Endothelial cell of coronary artery (primary cell): ENCODE results near the gene TTLL5. TPM values are rescaled to one million over a fixed set of nuclear protein-coding genes. Genes with fewer than 3 reads are reported as not detected.

Source experiments
- total RNA-seq: library from RNA; depleted of rRNA; stranded (reverse); fragments of >200 nt; gene quantifications from 2 replicates; pipeline ENCODE4 v1.2.3, GENCODE V29; 2014

The TTLL5 gene, protein sequence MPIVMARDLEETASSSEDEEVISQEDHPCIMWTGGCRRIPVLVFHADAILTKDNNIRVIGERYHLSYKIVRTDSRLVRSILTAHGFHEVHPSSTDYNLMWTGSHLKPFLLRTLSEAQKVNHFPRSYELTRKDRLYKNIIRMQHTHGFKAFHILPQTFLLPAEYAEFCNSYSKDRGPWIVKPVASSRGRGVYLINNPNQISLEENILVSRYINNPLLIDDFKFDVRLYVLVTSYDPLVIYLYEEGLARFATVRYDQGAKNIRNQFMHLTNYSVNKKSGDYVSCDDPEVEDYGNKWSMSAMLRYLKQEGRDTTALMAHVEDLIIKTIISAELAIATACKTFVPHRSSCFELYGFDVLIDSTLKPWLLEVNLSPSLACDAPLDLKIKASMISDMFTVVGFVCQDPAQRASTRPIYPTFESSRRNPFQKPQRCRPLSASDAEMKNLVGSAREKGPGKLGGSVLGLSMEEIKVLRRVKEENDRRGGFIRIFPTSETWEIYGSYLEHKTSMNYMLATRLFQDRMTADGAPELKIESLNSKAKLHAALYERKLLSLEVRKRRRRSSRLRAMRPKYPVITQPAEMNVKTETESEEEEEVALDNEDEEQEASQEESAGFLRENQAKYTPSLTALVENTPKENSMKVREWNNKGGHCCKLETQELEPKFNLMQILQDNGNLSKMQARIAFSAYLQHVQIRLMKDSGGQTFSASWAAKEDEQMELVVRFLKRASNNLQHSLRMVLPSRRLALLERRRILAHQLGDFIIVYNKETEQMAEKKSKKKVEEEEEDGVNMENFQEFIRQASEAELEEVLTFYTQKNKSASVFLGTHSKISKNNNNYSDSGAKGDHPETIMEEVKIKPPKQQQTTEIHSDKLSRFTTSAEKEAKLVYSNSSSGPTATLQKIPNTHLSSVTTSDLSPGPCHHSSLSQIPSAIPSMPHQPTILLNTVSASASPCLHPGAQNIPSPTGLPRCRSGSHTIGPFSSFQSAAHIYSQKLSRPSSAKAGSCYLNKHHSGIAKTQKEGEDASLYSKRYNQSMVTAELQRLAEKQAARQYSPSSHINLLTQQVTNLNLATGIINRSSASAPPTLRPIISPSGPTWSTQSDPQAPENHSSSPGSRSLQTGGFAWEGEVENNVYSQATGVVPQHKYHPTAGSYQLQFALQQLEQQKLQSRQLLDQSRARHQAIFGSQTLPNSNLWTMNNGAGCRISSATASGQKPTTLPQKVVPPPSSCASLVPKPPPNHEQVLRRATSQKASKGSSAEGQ (N-terminal part only)
- 33.8 and 42.4 TPM in 2 replicates for total RNA-seq

DNA sequence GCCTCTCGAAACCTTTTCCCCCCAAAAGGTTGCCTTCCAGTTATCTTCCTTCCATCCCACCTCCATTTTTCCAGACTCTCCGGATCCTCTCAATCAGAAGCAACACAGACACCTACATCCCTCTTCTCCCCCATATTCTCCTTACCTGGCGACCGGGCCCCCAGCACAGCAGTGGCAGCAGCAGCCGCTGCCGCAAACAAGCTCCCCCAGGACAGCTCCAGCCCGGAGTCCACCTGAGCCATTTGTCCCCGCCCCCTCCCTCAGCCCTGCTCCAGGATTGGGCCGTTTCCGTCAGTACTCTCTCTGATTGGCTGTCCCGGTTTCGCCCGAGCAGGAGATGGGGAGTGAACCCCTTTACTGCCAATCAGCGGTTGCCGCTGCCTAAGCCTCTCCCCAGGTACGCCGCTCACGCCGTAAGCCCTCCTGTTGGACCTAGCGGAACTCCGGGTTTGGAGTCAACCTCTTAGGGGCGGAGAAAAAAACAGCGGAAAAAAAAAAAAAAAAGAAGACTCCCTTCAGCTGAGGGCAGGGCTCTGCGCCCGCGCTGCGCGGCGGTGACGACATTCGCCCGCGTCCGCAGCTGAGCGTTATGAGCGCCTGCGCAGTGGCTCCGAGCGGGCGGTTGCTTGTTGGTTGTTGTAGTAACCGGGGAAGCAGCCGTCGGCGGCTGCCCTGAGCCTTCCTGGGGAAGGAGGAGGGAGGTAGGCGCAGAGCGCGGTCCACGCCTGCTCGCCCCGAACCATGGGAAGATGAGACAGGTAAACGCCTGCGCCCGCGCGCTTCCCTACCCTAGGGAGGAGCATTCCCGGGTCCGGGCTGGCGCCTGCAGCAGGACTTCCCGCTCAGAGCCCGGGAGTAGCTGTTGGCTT is at the start of gene TTLL5, which contains the start of gene ERG28:
TSS of gene TTLL5 (plus strand) at position 617 of the 869 bp plus-strand sequence. CDS start 1,904 bp downstream, outside the sequence.
TSS of gene ERG28 (minus strand) at position 247 of the 869 bp plus-strand sequence. CDS start 3,374 bp downstream, outside the sequence.

DNA sequence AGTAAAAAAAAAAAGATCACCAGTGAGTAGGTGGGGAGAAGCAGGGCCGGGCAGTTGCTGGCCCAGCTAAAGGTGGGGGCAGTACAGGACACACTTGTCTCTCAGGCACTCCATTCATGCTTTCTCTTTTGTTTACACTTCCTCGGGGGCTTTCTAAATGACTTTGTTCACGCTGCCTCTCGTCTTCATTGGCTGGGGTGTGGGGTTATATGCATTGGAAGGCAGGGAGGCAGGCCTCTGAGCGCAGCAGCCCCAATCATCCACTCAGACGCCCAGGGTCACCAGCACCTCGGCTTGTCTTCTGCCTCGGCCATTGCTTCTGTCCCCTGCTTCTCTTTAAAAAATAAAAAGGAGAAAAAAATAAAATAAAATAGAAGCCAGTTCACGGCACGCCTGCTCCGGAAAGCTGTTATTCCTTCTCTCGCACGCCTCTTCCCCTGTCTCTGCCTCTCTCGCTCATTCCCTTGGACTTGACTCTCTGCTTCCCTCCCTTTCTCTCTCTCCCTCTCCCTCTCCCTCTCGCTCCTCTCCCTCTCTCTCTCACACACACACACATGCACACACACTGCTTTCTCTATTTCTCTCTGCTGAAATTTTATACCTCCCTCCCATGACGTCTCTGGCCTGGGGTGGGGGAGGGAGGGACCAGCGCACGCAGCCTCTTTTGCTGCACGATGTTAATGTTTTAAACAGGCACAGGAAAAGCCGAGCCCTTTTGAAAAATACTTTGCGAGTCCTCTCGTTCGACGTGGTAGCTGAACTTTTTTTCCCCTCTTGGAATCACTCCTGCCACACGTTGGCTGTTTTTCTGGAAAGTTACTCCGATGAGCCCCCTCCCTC is 320.6 kb downstream of the TTLL5 start, which contains the start of gene TGFB3:
TSS of gene TGFB3 (minus strand) at position 570 of the 840 bp plus-strand sequence. CDS start 1,102 bp downstream, outside the sequence.

DNA sequence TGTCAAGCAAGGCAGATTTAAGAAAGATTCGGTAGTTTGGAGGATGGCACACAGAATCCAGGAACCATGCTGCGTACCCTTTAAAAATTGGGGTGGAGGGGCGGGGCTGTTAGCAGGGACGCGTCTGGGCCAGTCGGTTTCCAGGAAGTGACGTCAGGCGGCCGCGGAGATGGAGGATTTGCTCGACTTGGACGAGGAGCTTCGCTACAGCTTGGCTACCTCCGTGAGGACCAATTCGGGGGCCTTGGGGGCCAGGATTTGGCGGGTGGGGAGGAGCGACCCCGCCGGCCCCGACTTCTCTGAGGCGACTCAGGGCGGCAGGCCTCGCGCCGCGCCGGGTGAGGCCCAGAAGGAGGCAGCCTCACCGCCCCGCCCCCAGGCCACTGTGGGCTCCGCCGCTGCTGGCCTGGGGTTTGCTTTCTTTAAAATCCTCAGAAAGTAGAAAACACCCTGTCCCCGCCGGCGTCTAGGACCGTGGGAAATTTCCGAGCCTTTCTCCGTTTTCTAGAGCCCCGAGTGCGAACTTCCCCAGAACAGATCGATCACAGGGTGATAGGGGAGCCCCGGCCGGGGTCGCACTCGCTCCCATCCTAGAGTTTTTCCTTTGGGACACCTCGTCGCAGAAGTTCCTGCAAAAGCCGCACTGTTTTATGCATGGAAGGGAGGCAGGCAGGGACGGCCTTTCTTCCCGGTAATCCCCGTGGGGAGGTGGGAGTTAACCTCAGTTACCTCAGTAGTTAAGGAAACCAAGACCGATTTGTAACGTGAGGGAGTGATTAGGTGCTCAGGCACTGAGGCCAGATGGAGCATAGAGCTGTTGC is 324.8 kb downstream of the TTLL5 start, which contains the start of gene IFT43:
TSS of gene IFT43 (plus strand) at position 146 of the 821 bp plus-strand sequence. CDS start at position 170, 24 bp downstream.

Other genes with a start within 250 kb of the TTLL5 start
- 2.0 and 26.5 TPM in 2 replicates for gene JDP2, start 233.2 kb upstream of the TTLL5 start, total RNA-seq
- gene BATF, start 138.8 kb upstream of the TTLL5 start, total RNA-seq: 0.66 TPM in 1 of 2 replicates, not detected in the other
- gene FLVCR2, start 82.6 kb upstream of the TTLL5 start, total RNA-seq: 1.4 and 3.8 TPM in 2 replicates
- gene ERG28, start 370 bp upstream of the TTLL5 start, total RNA-seq: 3.0 and 4.1 TPM in 2 replicates